Thyroid gland (tissue), 4 donors: ENCODE results near the gene SZRD1. TPM values are rescaled to one million over a fixed set of nuclear protein-coding genes. Genes with fewer than 3 reads are reported as not detected.

Source experiments
- DNase-seq, 2 donors: peaks; one replicate each; pipeline ENCODE4 v3.0.0-alpha.2; 2019
- H3K27ac ChIP-seq, 3 donors: fragments of 200-600 bp; sonication (generic); 1 replicate in 2 of 3; 2 replicates in 1 of 3; pipeline ENCODE4 v1.5.1; 2016 to 2019; ENCODE audit warnings: mild to moderate bottlenecking in 1 of 3, moderate library complexity in 1 of 3
- H3K27me3 ChIP-seq: fragments of 200-600 bp; sonication (generic); one replicate; pipeline ENCODE4 v1.5.1; 2019
- H3K36me3 ChIP-seq, 2 donors: fragments of 200-600 bp; sonication (generic); one replicate each; pipeline ENCODE4 v1.5.1; 2016 to 2019
- H3K4me1 ChIP-seq, 2 donors: fragments of 200-600 bp; sonication (generic); one replicate each; pipeline ENCODE4 v1.5.1; 2017 to 2019
- H3K4me3 ChIP-seq, 3 donors: fragments of 200-600 bp; sonication (generic); replicated peaks in 1 of 3; 1 replicate in 2 of 3; 2 replicates in 1 of 3; pipeline ENCODE4 v1.5.1; 2016; ENCODE audit warnings: mild to moderate bottlenecking in 1 of 3
- H3K9me3 ChIP-seq: fragments of 200-600 bp; sonication (generic); one replicate; pipeline ENCODE4 v1.5.1; 2017
- POLR2A ChIP-seq, 2 donors: fragments of 450-650 bp; IDR thresholded peaks; one replicate each; pipeline ENCODE4 v1.6.1; 2017; ENCODE audit warnings: antibody characterized with exemption in 2 of 2, mild to moderate bottlenecking in 2 of 2, moderate library complexity in 1 of 2
- WGBS, 2 donors: methylation state at CpG; one replicate each; pipeline ENCODE4 v1.1.5; 2017; 5-methylcytosine and 5-hydroxymethylcytosine counted together
- intact Hi-C: fragments of 100-400 bp; cut with DNase I; formaldehyde crosslinking; loops from one replicate; pipeline ENCODE4 v1.15.1; 2023
- total RNA-seq, 4 donors: library from RNA; depleted of rRNA; stranded (reverse); fragments of >200 nt; gene quantifications; one replicate each; pipeline ENCODE4 v1.2.3, GENCODE V29; 2016
- TF ChIP-seq, protein P1 (sequence below), 6 experiments: fragments of 200-600 bp in 3 of 6; fragments of 450-650 bp in 3 of 6; sonication (generic) in 3 of 6; IDR thresholded peaks; one replicate each; pipeline ENCODE4 v1.5.1; 2016 to 2019; ENCODE audit warnings: antibody characterized with exemption in 6 of 6, mild to moderate bottlenecking in 2 of 6, inconsistent platforms in 1 of 6, moderate library complexity in 1 of 6

The SZRD1 gene
- total RNA-seq, 4 donors from 2014 or later = 59.4 to 82.8 (median 74.4) TPM

DNA sequence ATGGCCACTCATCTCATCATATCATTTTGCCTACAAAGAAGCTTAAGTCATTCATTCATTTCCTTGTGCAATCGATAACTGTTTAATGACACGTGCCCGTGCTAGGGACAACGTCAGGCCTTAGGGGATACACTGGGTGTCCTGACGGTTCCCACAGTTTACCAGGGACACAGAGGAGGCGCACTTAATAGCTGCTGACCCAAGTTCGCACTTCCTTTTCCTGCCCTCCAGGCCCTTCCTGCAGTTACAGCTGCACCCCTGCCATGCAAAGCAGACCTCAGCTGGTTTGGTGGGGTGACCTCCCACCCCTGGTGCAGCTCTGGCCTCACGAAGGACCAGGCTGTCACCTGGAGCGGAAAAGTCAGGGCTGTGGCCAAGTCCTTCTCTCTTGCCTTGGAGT is 66.0 kb downstream of the SZRD1 start:
- intact Hi-C loops = no loop called here
- DNase-seq = no peak
- Histone ChIP-seq H3K4me3 (no peak overlapping the region), H3K27me3 (no peaks in the 10 kb centered on the region), H3K27ac (no peak overlapping the region), H3K4me1 (no peaks in the 10 kb centered on the region), H3K9me3 (no peaks in the 10 kb centered on the region), H3K36me3 (no peaks in the 10 kb centered on the region)
- WGBS, 2 donors = 64 to 72% methylated on average over 7 to 9 of the region's 9 CpGs
- TF ChIP-seq, protein P1, sequence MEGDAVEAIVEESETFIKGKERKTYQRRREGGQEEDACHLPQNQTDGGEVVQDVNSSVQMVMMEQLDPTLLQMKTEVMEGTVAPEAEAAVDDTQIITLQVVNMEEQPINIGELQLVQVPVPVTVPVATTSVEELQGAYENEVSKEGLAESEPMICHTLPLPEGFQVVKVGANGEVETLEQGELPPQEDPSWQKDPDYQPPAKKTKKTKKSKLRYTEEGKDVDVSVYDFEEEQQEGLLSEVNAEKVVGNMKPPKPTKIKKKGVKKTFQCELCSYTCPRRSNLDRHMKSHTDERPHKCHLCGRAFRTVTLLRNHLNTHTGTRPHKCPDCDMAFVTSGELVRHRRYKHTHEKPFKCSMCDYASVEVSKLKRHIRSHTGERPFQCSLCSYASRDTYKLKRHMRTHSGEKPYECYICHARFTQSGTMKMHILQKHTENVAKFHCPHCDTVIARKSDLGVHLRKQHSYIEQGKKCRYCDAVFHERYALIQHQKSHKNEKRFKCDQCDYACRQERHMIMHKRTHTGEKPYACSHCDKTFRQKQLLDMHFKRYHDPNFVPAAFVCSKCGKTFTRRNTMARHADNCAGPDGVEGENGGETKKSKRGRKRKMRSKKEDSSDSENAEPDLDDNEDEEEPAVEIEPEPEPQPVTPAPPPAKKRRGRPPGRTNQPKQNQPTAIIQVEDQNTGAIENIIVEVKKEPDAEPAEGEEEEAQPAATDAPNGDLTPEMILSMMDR (IDR thresholded peaks at IDR 0.05) = no peak
- TF ChIP-seq POLR2A (IDR thresholded peaks at IDR 0.05) = no peak

DNA sequence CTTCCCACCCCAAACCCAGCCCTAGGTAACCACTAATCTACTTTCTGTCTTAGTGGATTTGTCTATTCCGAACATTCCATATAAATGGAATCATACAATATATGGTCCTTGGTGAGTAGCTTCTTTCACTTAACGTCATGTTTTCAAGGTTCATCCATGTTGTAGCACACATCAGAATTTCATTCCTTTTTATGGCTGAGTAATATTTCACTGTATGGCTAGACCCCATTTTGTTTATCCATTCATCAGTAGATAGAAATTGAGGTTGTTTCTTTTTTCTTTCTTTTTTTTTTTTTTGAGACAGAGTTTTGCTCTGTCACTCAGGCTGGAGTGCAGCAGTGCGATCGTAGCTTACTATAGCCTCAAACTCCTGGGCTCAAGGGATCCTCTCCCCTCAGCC is 67.0 kb downstream of the SZRD1 start:
- no peak overlapping the region for H3K4me3 ChIP-seq
- 96 to 98% methylated on average over 4 of the region's 4 CpGs for WGBS, 2 donors

DNA sequence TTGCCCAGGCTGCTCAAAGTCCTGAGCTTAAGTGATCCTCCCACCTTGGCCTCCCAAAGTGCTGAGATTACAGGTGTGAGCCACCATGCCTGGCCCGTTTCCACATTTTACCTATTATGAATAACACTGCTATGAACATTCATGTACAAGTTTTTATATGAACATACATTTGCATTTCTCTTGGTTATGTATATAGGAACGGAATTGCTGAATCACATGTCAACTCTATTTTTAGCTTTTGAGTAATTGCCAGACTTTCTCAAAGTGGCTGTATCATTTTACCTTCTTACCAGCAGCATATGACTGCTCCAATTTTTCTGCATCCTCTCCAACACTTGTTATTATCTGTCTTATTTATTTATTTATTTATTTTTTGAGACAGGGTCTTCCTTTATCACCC is 67.5 kb downstream of the SZRD1 start:
- Histone ChIP-seq H3K36me3 (no peaks in the 10 kb centered on the region), H3K27ac (no peak overlapping the region), H3K4me1 (no peaks in the 10 kb centered on the region), H3K27me3 (no peaks in the 10 kb centered on the region), H3K9me3 (no peaks in the 10 kb centered on the region), H3K4me3 (no peak overlapping the region)
- intact Hi-C loops = no loop called here
- 59 to 67% methylated on average over 2 of the region's 2 CpGs for WGBS, 2 donors
- no peak for TF ChIP-seq POLR2A (IDR thresholded peaks at IDR 0.05)
- TF ChIP-seq, protein P1 (IDR thresholded peaks at IDR 0.05) = no peak
- no peak for DNase-seq

More for the DNA sequence above, 67.0 kb downstream of the SZRD1 start:
- Histone ChIP-seq H3K4me1 (no peaks in the 10 kb centered on the region), H3K27ac (no peak overlapping the region), H3K9me3 (no peaks in the 10 kb centered on the region), H3K27me3 (no peaks in the 10 kb centered on the region), H3K36me3 (no peaks in the 10 kb centered on the region)
- TF ChIP-seq, protein P1 (IDR thresholded peaks at IDR 0.05) = no peak
- TF ChIP-seq POLR2A (IDR thresholded peaks at IDR 0.05) = no peak
- intact Hi-C loops = no loop called here
- DNase-seq = no peak

DNA sequence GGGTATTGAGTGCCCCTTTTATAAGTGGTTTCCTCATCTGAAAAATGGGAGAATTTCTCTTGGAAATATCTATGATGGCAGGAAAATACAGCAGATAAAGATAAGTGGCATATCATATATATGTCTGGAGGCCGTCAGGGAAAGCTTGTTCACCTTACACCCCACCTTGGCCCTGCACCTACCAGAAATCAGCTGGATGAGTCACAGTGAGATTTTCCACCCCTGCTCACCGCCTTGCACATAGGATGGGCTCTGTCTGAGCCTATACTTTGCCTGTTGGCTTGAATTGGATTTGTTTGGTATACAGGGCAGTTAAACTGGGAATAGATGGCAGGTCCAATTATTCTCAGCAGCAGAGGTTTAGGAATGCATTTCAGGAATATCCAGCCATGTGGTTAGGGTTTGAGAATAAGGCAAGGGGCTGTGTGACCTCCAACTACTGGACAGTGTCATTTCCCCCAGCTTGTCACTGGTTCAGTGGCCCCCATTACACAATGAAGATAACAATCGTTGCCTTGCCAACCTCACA is 70.0 kb downstream of the SZRD1 start, which contains the start of gene SPATA21:
TSS of gene SPATA21 (minus strand) at position 479 of the 529 bp plus-strand sequence. CDS start 6,053 bp downstream, outside the sequence.
- Histone ChIP-seq H3K4me3 (no peak within 1 kb of the TSS), H3K27me3 (no peaks in the 10 kb centered on the region), H3K27ac (no peak within 1 kb of the TSS), H3K4me1 (peaks cover 7% of the 10 kb centered on the region in 2 donors), H3K36me3 (no peaks in the 10 kb centered on the region), H3K9me3 (no peaks in the 10 kb centered on the region)
- TF ChIP-seq POLR2A (IDR thresholded peaks at IDR 0.05) = no peak
- TF ChIP-seq, protein P1 (IDR thresholded peaks at IDR 0.05) = no peak
- WGBS, 2 donors = 78 to 83% methylated on average over 3 of the region's 3 CpGs
- DNase-seq = no peak
- intact Hi-C loops = no loop called here

DNA sequence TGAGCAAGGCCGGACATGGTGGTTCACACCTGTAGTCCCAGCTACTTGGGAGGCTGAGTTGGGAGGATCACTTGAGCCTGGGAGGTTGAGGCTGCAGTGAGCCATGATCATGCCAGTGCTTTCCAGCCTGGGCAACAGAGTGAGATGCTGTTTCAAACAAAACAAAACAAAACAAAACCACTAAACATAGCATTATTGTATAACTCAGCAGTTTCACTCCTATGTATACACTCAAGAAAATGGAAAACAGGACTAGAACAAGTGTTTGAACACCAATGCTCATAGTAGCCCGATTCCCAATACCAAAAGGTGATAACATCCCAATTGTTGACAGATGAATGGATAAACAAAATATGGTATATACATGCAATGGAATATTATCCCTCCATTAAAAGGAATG is 71.5 kb downstream of the SZRD1 start:
- no peak overlapping the region for H3K4me3 ChIP-seq
- no peaks in the 10 kb centered on the region for H3K27me3 ChIP-seq
- no peak overlapping the region for H3K27ac ChIP-seq
- H3K36me3 ChIP-seq = no peaks in the 10 kb centered on the region
- WGBS, 2 donors = 88 to 92% methylated on average over 2 of the region's 2 CpGs
- TF ChIP-seq, protein P1 (IDR thresholded peaks at IDR 0.05) = no peak
- no peak for TF ChIP-seq POLR2A (IDR thresholded peaks at IDR 0.05)
- intact Hi-C loops = no loop called here
- H3K9me3 ChIP-seq = no peaks in the 10 kb centered on the region
- peaks cover 7% of the 10 kb centered on the region in 2 donors for H3K4me1 ChIP-seq
- DNase-seq = no peak
